ENCODE data around the gene OBSL1. TPM values are rescaled to one million over a fixed set of nuclear protein-coding genes. Genes with fewer than 3 reads are reported as not detected.

The OBSL1 gene
- total and polyA plus RNA-seq, 7 donors: 10.3 to 134 (median 38.7) TPM

- no peak for TF ChIP-seq CTCF (IDR thresholded peaks at IDR 0.05)
- peaks cover 0 to 48% of the 10 kb centered on the region in 2 donors for H3K36me3 ChIP-seq (ENCODE audit: insufficient read depth in 1 of 2, low read depth in 1 of 2)
- ATAC-seq: no peak
- peaks cover 24% of the 10 kb centered on the region for H3K4me1 ChIP-seq
- H3K27ac ChIP-seq: no peak overlapping the region
- no peak overlapping the region for H3K4me3 ChIP-seq
- intact Hi-C loops (cut with DNase I): no loop called here
- no peak for DNase-seq
- no peaks in the 10 kb centered on the region for H3K27me3 ChIP-seq (ENCODE audit: insufficient read depth in 3 of 3, low read length in 2 of 3)
- WGBS, 3 donors: 88 to 94% (median 91%) methylated on average over 14 of the region's 14 CpGs
- H3K9me3 ChIP-seq: no peaks in the 10 kb centered on the region
Measured at GRCh38 chr2:219501849-219502248, 69.5 kb downstream of the OBSL1 start.

Other genes with a start within 250 kb of the OBSL1 start
- not detected for gene RESP18, start 238.8 kb downstream of the OBSL1 start, total RNA-seq
- not detected for gene RESP18, start 238.8 kb downstream of the OBSL1 start, polyA plus RNA-seq
- gene DNPEP, start 183.6 kb downstream of the OBSL1 start, total RNA-seq: 10 to 100 TPM; 60.9 to 88.3 (median 63.9) TPM
- 10 to 100 TPM; 46.7 to 93.1 (median 68.7) TPM for gene DNPEP, start 183.6 kb downstream of the OBSL1 start, polyA plus RNA-seq
- gene DES, start 153.2 kb downstream of the OBSL1 start, total RNA-seq: over 10,000 TPM; 12,653 to 14,820 (median 13,821) TPM
- gene DES, start 153.2 kb downstream of the OBSL1 start, polyA plus RNA-seq: over 10,000 TPM in 2 of 3 donors, 1,000 to 10,000 TPM in 1; 8,143 to 13,925 (median 13,727) TPM
- 100 to 1,000 TPM; 239 to 419 (median 304) TPM for gene SPEG, start 136.7 kb downstream of the OBSL1 start, total RNA-seq
- gene SPEG, start 136.7 kb downstream of the OBSL1 start, polyA plus RNA-seq: 100 to 1,000 TPM in 2 of 3 donors, 10 to 100 TPM in 1; 34.8 to 190 (median 133) TPM
- 10 to 100 TPM; 14.4 to 23.4 (median 18.2) TPM for gene GMPPA, start 72.6 kb downstream of the OBSL1 start, total RNA-seq
- 10 to 100 TPM; 20.0 to 33.8 (median 26.9) TPM for gene GMPPA, start 72.6 kb downstream of the OBSL1 start, polyA plus RNA-seq
- gene ASIC4, start 57.1 kb downstream of the OBSL1 start, total RNA-seq: under 1 TPM in 2 of 4 donors, not detected in 2; 0.30 to 0.34 TPM
- under 1 TPM in 2 of 3 donors, not detected in 1; 0.03 to 0.23 TPM for gene ASIC4, start 57.1 kb downstream of the OBSL1 start, polyA plus RNA-seq
- gene CHPF, start 27.7 kb downstream of the OBSL1 start, total RNA-seq: 10 to 100 TPM; 11.9 to 14.2 (median 13.1) TPM
- gene CHPF, start 27.7 kb downstream of the OBSL1 start, polyA plus RNA-seq: 10 to 100 TPM in 1 of 3 donors, 1 to 10 TPM in 2; 8.4 to 13.0 (median 9.0) TPM
- gene TMEM198, start 27.5 kb downstream of the OBSL1 start, total RNA-seq: 1 to 10 TPM in 3 of 4 donors, under 1 TPM in 1; 0.88 to 3.1 (median 2.0) TPM
- gene TMEM198, start 27.5 kb downstream of the OBSL1 start, polyA plus RNA-seq: 1 to 10 TPM in 2 of 3 donors, under 1 TPM in 1; 0.61 to 3.7 (median 2.3) TPM
- gene INHA, start 771 bp upstream of the OBSL1 start, total RNA-seq: under 1 TPM in 2 of 4 donors, not detected in 2; 0.23 to 0.36 TPM
- gene INHA, start 771 bp upstream of the OBSL1 start, polyA plus RNA-seq: 1 to 10 TPM in 1 of 3 donors, under 1 TPM in 2; 0.10 to 1.2 (median 0.18) TPM
- 10 to 100 TPM in 2 of 4 donors, 1 to 10 TPM in 2; 5.5 to 12.8 (median 10.3) TPM for gene STK11IP, start 26.3 kb upstream of the OBSL1 start, total RNA-seq
- gene STK11IP, start 26.3 kb upstream of the OBSL1 start, polyA plus RNA-seq: 10 to 100 TPM in 1 of 3 donors, 1 to 10 TPM in 2; 6.5 to 13.3 (median 8.6) TPM
- gene SLC4A3, start 56.1 kb upstream of the OBSL1 start, total RNA-seq: 1 to 10 TPM in 1 of 4 donors, under 1 TPM in 3; 0.50 to 1.4 (median 0.78) TPM
- gene SLC4A3, start 56.1 kb upstream of the OBSL1 start, polyA plus RNA-seq: under 1 TPM; 0.40 to 0.60 (median 0.48) TPM

Measured in psoas muscle (tissue), 8 donors.